ENCODE measurements around the gene PMFBP1.

PMFBP1 gene

DNA sequence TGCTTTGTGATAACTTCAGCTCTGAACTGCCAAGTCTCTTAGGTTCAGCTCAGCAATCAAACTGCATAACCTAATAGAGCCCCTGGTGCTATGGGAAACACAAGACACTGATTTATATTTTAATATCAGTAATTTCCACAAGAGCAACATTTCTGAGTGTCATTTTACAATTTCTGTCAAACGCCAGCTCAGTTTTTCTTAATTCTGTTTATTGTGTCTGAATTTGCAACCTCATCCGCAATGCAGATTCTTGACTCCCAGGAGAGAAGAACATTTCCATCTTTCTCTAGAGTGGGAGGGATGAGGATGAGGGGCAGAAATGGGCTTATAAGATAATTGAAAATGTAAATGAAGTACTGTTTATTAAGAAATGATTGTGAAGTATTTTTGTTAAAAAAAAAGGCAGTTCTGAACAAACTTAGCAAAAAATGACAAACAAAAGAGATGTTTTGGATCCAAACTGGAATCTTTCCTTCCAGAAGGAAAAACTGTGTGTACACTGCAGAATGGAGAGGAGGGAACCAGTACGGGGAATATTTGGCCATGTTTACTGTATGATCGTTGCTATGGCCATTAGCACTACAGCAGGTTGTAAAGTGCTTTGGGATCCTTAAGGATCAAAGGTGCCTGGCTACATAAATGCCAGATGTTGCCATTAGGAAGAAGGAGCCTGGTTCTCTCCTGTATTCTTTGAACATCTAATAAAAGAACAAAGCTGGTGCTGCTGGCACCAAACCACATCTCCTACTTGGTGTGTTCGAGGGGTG, 7.4 kb upstream of the PMFBP1 start:
- DNase-seq, result no peak

GRCh38 chr16:72174726-72175125, 2.8 kb upstream of the PMFBP1 start:
- no peak for DNase-seq

DNA sequence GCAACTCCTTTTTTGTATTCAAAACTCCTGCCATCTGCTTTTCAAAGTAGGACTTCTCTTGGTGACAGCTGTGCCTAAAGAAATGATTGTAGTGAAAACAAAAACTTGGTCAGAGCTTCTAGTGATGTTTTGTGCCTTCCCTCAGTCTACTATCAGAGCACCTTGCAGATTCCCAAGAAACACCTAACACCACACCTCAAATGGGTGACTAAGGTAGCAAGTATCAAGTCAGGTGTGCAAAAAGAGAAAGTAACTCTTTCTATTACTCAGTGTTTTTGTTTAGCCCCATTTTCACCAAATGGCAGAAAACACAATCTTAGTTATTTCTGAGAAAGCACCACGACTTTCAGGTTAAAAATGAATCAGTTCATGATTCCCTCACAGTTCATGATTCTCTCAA, 2.0 kb upstream of the PMFBP1 start:
- DNase-seq, result no peak

GRCh38 chr16:72171236-72171635, 719 bp downstream of the PMFBP1 start:
- no peak for DNase-seq

- no peak for DNase-seq
Observed at GRCh38 chr16:72169708-72170107, 2.2 kb downstream of the PMFBP1 start.

DNA sequence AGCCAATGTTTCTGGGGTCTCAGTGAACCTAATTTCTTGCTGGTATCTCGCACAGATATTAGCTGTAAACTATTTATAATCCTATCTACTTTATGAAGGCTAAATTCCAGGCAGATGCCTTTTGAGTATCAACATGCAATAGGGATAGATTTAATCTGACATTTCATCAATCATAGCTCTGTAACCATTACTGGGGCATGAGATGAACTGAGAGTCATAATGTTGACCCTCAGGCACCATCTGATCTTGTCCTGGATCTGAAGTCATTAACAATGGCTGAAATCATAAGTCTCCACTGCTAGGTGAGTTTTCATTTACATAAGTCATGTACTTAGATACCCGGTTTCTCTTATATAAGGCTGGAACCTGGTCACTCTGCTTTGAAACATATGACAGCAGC, 3.6 kb downstream of the PMFBP1 start:
- DNase-seq, result no peak

GRCh38 chr16:72166954-72167561, 4.9 kb downstream of the PMFBP1 start:
- DNase-seq, result no peak

DNA sequence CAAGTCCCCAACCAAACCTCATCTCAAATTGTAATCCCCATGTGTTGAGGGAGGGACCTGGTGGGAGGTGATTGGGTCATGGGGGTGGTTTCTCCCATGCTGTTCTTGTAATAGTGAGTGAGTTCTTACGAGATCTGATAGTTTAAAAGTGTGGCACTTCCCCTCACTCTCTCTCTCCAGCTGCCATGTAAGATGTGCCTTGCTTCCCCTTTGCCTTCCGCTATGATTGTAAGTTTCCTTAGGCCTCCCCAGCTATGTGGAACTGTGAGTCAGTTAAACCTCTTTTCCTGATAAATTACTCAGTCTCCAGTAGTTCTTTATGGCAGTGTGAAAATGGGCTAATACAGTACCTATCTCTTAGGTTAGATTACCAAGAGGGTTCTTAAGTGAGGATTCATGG, 5.8 kb downstream of the PMFBP1 start:
- DNase-seq, result no peak

GRCh38 chr16:72164691-72165090, 7.3 kb downstream of the PMFBP1 start:
- no peak for DNase-seq

DNA sequence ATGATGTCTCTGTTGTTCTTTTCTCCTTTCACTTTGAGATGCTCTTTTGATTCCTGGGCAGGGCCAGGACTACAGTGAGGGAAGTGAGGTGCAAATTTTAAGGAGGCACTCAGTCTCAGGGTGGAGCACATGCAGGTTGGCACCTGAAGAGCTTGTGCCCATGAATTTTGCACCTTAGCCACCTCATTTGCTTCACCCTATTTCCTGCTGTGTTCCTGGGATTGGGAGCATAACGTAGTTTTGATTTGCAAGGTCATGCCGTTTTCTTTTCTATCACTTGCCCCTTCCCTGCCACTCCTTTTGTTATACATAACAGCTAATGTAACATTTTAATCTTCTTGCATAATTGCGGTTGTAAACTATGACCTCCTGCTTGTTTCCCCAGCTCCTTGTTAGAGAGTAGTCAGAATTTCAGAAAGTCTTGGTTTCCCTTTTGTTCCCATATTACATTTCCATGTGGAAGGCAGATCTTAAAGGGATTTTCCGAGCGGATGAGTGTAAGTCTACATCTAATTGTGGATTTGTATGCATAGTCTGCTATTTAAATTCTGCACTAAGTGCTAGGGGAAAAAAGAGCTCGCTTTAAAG, 9.8 kb downstream of the PMFBP1 start:
- no peak for DNase-seq

GRCh38 chr16:72159801-72160200, 12.2 kb downstream of the PMFBP1 start:
- DNase-seq, result no peak

DNA sequence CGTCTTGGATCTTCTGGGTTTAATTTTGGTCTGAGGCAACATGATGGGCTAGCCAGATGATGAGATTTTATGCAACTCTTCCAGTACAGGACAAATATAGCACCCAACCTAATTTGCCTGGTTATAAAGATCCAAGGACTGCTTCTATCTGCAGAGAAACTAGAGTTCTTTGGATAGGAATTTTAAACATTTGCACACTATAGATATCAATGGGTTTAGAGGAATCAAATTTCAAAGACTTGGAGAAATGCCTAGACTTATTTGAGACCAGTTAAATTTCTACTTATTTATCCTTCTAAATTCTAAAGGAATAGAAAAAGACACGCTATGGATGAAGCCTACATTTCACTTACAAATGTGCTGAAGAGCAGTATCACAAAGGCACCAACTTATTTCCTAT, 12.6 kb downstream of the PMFBP1 start:
- no peak for DNase-seq

GRCh38 chr16:72149676-72150464, 22.1 kb downstream of the PMFBP1 start:
- DNase-seq, result no peak

DNA sequence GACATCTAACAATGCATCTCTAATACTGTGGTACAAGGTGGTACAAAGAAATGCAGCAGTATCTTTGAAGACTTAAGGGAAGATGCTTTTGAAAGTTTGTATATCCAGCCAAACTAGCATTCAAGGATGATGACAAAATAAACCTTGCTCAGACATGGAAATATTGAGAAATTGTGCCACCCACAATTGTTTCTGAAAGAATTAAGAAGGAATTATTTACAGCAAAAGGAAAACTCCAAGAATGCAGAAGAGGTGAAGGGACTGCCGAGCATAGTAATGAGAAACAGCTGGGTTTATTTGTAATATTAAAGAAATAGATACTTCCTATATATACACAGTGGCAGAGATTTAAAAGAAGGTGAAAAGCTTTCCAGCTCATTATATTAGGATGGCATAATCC, 29.5 kb downstream of the PMFBP1 start:
- DNase-seq, result no peak

- DNase-seq, result no peak
Observed at GRCh38 chr16:72139908-72140307, 32.0 kb downstream of the PMFBP1 start.

DNA sequence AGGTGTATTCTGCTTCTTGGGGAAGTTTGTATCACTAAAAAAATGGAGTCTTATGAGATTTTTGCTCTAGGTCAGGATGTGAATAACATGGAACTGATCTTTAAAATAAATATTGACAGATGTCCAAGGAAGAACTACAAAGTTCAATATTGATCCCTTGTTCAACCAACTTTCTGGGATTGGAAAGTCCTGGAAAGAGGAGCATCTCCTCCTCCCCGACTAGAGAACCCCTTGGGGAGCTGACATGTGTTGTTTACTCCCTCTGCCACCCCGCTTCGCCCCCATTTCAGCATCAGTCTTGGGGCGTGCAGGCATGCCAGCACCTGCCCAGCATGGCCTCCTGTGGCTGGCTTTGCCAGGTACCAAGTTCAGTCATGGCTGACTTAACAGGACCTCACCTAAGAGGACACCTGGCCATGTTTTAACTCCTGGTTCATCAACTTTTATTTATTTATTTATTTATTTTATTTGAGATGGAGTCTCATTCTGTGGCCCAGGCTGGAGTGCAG, 33.8 kb downstream of the PMFBP1 start:
- DNase-seq, result no peak

GRCh38 chr16:72137380-72138063, 34.4 kb downstream of the PMFBP1 start:
- no peak for DNase-seq

DNA sequence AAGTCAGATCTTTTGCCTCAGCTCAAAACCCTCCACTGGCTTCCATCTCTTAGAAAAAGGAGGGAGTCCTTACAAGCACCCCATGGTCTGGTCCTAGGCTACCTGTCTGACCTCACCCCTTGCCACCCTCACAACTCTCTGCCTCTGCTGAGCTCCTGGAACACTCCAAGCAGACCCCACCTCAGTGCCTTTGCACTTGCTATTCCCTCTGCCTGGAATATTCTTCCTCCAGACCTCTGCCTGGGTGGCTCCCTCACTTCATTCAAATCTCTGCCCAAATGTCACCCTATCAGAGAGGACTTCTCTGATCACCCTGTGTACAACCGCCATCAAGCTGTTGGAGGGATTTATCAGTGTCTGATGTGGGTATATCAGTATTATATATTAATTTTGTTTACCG, 37.4 kb downstream of the PMFBP1 start:
- DNase-seq, result no peak

GRCh38 chr16:72132726-72133125, 39.2 kb downstream of the PMFBP1 start:
- no peak for DNase-seq

GRCh38 chr16:72131036-72131435, 40.9 kb downstream of the PMFBP1 start:
- DNase-seq, result no peak

GRCh38 chr16:72129976-72130656, 41.8 kb downstream of the PMFBP1 start:
- no peak for DNase-seq

GRCh38 chr16:72128701-72129100, 43.3 kb downstream of the PMFBP1 start:
- no peak for DNase-seq

All from NCI-H2081 treated with DMSO at 0.1 percent for 48 hours (cell line).